ENCODE results near the gene LYZL2. TPM values are rescaled to one million over a fixed set of nuclear protein-coding genes. Genes with fewer than 3 reads are reported as not detected.
"Not testable (repeated sequence)": the region's sequence is repeated elsewhere in the genome, so short reads cannot be mapped to it uniquely, and the experiment has no call there.

The LYZL2 gene
- total RNA-seq, 1 donor from 2014 or later, result not detected

GRCh38 chr10:30619966-30620365 lies 9.6 kb downstream of the LYZL2 start:
- Mint-ChIP-seq H3K27ac (no peak overlapping the region), H3K9me3 (ENCODE audit: low read depth) (no peaks in the 10 kb centered on the region), H3K27me3 (peaks cover 4% of the 10 kb centered on the region), H3K36me3 (ENCODE audit: insufficient read depth) (no peaks in the 10 kb centered on the region), H3K4me1 (ENCODE audit: low read depth) (no peaks in the 10 kb centered on the region), H3K4me3 (ENCODE audit: low read depth) (no peak overlapping the region)
- no peak for TF ChIP-seq CTCF (IDR thresholded peaks at IDR 0.05; ENCODE audit: unreplicated experiment)
- no peak for DNase-seq (ENCODE audit: low spot score, unreplicated experiment)

- no peak for DNase-seq (ENCODE audit: low spot score, unreplicated experiment)
- Mint-ChIP-seq H3K36me3 (ENCODE audit: insufficient read depth) (no peaks in the 10 kb centered on the region), H3K27ac (no peak overlapping the region), H3K9me3 (ENCODE audit: low read depth) (no peaks in the 10 kb centered on the region), H3K4me3 (ENCODE audit: low read depth) (no peak overlapping the region), H3K4me1 (ENCODE audit: low read depth) (peaks cover 5% of the 10 kb centered on the region), H3K27me3 (peaks cover 4% of the 10 kb centered on the region)
- TF ChIP-seq CTCF (IDR thresholded peaks at IDR 0.05; ENCODE audit: unreplicated experiment), result no peak
Observed at GRCh38 chr10:30617070-30617469, 12.5 kb downstream of the LYZL2 start.

GRCh38 chr10:30611041-30611440 lies 18.5 kb downstream of the LYZL2 start:
- H3K27me3 Mint-ChIP-seq; H3K27ac Mint-ChIP-seq; H3K4me3 Mint-ChIP-seq (ENCODE audit: low read depth); H3K36me3 Mint-ChIP-seq (ENCODE audit: insufficient read depth); DNase-seq (ENCODE audit: low spot score, unreplicated experiment); H3K9me3 Mint-ChIP-seq (ENCODE audit: low read depth); H3K4me1 Mint-ChIP-seq (ENCODE audit: low read depth): not testable (repeated sequence)

GRCh38 chr10:30607814-30608213 lies 21.7 kb downstream of the LYZL2 start:
- H3K9me3 Mint-ChIP-seq (ENCODE audit: low read depth), result no peaks in the 10 kb centered on the region
- no peak overlapping the region for H3K27ac Mint-ChIP-seq
- peaks cover 13% of the 10 kb centered on the region for H3K27me3 Mint-ChIP-seq
- H3K4me1 Mint-ChIP-seq (ENCODE audit: low read depth), result peaks cover 20% of the 10 kb centered on the region
- DNase-seq (ENCODE audit: low spot score, unreplicated experiment), result no peak
- H3K4me3 Mint-ChIP-seq (ENCODE audit: low read depth), result no peak overlapping the region
- no peak for TF ChIP-seq CTCF (IDR thresholded peaks at IDR 0.05; ENCODE audit: unreplicated experiment)
- H3K36me3 Mint-ChIP-seq (ENCODE audit: insufficient read depth), result no peaks in the 10 kb centered on the region

- no peak for DNase-seq (ENCODE audit: low spot score, unreplicated experiment)
- H3K27ac Mint-ChIP-seq, result no peak overlapping the region
- peaks cover 12% of the 10 kb centered on the region for H3K4me1 Mint-ChIP-seq (ENCODE audit: low read depth)
- no peak for TF ChIP-seq CTCF (IDR thresholded peaks at IDR 0.05; ENCODE audit: unreplicated experiment)
- no peaks in the 10 kb centered on the region for H3K9me3 Mint-ChIP-seq (ENCODE audit: low read depth)
- peaks cover 9% of the 10 kb centered on the region for H3K27me3 Mint-ChIP-seq
- H3K36me3 Mint-ChIP-seq (ENCODE audit: insufficient read depth), result no peaks in the 10 kb centered on the region
- no peak overlapping the region for H3K4me3 Mint-ChIP-seq (ENCODE audit: low read depth)
Observed at GRCh38 chr10:30606313-30606712, 23.2 kb downstream of the LYZL2 start.

- H3K9me3 Mint-ChIP-seq (ENCODE audit: low read depth); H3K27me3 Mint-ChIP-seq; DNase-seq (ENCODE audit: low spot score, unreplicated experiment); H3K27ac Mint-ChIP-seq; H3K36me3 Mint-ChIP-seq (ENCODE audit: insufficient read depth); H3K4me3 Mint-ChIP-seq (ENCODE audit: low read depth): not testable (repeated sequence)
- H3K4me1 Mint-ChIP-seq (ENCODE audit: low read depth), result peaks cover 12% of the 10 kb centered on the region
Observed at GRCh38 chr10:30605341-30606121, 24.0 kb downstream of the LYZL2 start.

Data from progenitor cell of endocrine pancreas (in vitro differentiated cells).